ENCODE measurements around the gene KIF26B. TPM values are rescaled to one million over a fixed set of nuclear protein-coding genes. Genes with fewer than 3 reads are reported as not detected.

Gene KIF26B
- total RNA-seq, 1 donor from 2014 or later: 2.1 TPM

GRCh38 chr1:245361065-245361464, 206.3 kb downstream of the KIF26B start:
- no peak overlapping the region for H3K4me3 ChIP-seq (ENCODE audit: low read depth, low read length)
- no peaks in the 10 kb centered on the region for H3K36me3 ChIP-seq (ENCODE audit: control insufficient read depth, insufficient read depth, low read length)
- DNase-seq (ENCODE audit: low read depth) (no peak), FAIRE-seq (no peak)
- no peak for TF ChIP-seq CTCF (IDR thresholded peaks at IDR 0.05; ENCODE audit: insufficient read depth, low read length, severe bottlenecking)
- no peaks in the 10 kb centered on the region for H3K27me3 ChIP-seq (ENCODE audit: control insufficient read depth, insufficient read depth, low read length)

- Histone ChIP-seq H3K4me3 (ENCODE audit: low read depth, low read length) (no peak overlapping the region), H3K27me3 (ENCODE audit: control insufficient read depth, insufficient read depth, low read length) (no peaks in the 10 kb centered on the region), H3K36me3 (ENCODE audit: control insufficient read depth, insufficient read depth, low read length) (no peaks in the 10 kb centered on the region)
- FAIRE-seq (no peak), DNase-seq (ENCODE audit: low read depth) (no peak)
- TF ChIP-seq CTCF (IDR thresholded peaks at IDR 0.05; ENCODE audit: insufficient read depth, low read length, severe bottlenecking): no peak
Observed at GRCh38 chr1:245361951-245362350, 207.2 kb downstream of the KIF26B start.

GRCh38 chr1:245363461-245364200, 208.8 kb downstream of the KIF26B start:
- Histone ChIP-seq H3K27me3 (ENCODE audit: control insufficient read depth, insufficient read depth, low read length) (no peaks in the 10 kb centered on the region), H3K36me3 (ENCODE audit: control insufficient read depth, insufficient read depth, low read length) (no peaks in the 10 kb centered on the region), H3K4me3 (ENCODE audit: low read depth, low read length) (no peak overlapping the region)
- DNase-seq (ENCODE audit: low read depth) (no peak), FAIRE-seq (no peak)
- no peak for TF ChIP-seq CTCF (IDR thresholded peaks at IDR 0.05; ENCODE audit: insufficient read depth, low read length, severe bottlenecking)

GRCh38 chr1:245365095-245366020, 210.6 kb downstream of the KIF26B start:
- FAIRE-seq (peak; percentile 66), DNase-seq (ENCODE audit: low read depth) (no peak)
- TF ChIP-seq CTCF (IDR thresholded peaks at IDR 0.05; ENCODE audit: insufficient read depth, low read length, severe bottlenecking): no peak
- H3K36me3 ChIP-seq (ENCODE audit: control insufficient read depth, insufficient read depth, low read length): no peaks in the 10 kb centered on the region
- H3K4me3 ChIP-seq (ENCODE audit: low read depth, low read length): no peak overlapping the region
- H3K27me3 ChIP-seq (ENCODE audit: control insufficient read depth, insufficient read depth, low read length): no peaks in the 10 kb centered on the region

GRCh38 chr1:245366886-245367285, 212.1 kb downstream of the KIF26B start:
- DNase-seq (ENCODE audit: low read depth) (no peak), FAIRE-seq (no peak)
- H3K4me3 ChIP-seq (ENCODE audit: low read depth, low read length): no peak overlapping the region
- H3K27me3 ChIP-seq (ENCODE audit: control insufficient read depth, insufficient read depth, low read length): no peaks in the 10 kb centered on the region
- no peak for TF ChIP-seq CTCF (IDR thresholded peaks at IDR 0.05; ENCODE audit: insufficient read depth, low read length, severe bottlenecking)
- no peaks in the 10 kb centered on the region for H3K36me3 ChIP-seq (ENCODE audit: control insufficient read depth, insufficient read depth, low read length)

Measured in bronchial epithelial cell (primary cell).